NCI-H446 (cell line): ENCODE results near the gene TMEM205.
"Not testable (repeated sequence)": the region's sequence is repeated elsewhere in the genome, so short reads cannot be mapped to it uniquely, and the experiment has no call there.

ENCODE experiments used
- DNase-seq, 2 experiments: peaks; one replicate each; lab custom pipeline; 2025; lab: John Stamatoyannopoulos, UW

Gene TMEM205

DNA sequence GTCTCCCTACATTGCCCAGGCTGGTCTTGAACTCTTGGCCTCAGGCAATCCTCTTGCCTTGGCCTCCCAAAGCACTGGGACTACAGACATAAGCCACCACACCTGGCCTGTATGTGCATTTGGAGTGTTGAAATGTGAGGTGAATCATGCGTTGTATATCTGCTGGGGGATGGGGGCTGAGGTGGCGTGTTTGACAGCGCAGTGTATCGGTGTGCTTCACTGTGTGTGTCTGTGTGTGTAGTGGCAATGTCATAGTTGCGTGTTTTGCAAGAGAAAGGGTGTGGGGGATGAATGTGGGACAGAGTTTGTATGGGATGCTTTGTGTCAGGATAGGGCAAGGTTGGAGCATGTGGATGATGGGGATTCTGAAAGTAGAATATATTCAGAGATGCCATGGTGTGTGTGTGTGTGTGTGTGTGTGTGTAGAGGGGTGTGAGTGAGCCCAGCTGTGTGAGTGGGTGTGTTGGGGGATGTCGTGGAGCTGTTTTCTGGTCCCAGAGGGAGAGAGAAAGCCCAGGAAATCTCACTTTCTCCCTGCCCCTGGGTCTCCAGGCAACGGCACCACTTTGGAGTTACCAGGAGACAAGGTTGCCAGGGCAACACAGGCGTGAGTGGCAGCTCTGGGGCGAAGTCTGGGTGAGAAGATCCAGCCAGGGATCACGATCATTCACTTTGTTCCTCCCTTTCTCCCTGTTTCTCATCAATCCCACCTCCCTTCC lies 27.3 kb upstream of the TMEM205 start:
- DNase-seq: peak; percentile 64 to 73

GRCh38 chr19:11370744-11371143 lies 24.7 kb upstream of the TMEM205 start:
- DNase-seq: no peak

GRCh38 chr19:11367528-11367927 lies 21.5 kb upstream of the TMEM205 start:
- no peak for DNase-seq

DNA sequence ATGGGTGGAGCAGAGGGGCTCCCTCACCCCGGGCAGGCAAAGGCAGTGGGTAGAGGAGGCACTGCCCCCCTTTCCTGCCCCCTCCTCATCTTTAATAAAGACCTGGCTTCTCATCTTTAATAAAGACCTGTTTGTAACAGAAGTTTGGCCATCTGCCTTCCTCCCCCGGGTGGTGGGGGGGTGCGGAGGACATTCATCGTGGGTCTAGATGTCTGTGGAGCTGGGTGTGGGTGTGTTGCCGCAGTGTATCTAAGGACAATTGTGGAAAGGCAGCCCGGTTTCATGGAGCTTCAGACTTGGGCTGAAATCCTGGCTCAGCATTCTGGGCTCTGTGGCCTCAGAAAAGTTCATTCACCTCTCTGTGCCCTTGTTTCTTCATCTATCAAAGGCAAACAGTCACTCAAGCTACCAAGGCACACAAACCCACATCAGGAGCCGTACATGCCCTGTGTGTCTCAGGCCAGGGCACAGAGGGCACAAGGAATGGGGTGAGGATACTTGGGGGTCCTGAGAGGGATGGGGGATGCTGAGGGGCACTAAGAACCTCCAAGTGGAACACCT lies 19.6 kb upstream of the TMEM205 start:
- no peak for DNase-seq

DNA sequence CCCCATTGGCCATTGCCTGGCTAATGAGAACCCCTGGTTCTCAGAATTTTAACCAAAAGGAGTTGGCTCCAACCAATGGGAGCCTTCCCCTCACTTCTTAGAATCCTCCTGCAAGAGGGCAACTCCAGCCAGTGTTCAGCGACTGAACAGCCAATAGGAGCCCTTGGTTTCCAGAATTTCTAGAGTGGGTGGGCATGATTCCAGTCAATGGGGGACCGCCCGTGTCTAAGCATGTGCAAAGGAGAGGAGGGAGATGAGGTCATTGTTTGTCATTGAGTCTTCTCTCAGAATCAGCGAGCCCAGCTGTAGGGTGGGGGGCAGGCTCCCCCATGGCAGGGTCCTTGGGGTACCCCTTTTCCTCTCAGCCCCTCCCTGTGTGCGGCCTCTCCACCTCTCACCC lies 18.9 kb upstream of the TMEM205 start:
- DNase-seq: no peak

DNA sequence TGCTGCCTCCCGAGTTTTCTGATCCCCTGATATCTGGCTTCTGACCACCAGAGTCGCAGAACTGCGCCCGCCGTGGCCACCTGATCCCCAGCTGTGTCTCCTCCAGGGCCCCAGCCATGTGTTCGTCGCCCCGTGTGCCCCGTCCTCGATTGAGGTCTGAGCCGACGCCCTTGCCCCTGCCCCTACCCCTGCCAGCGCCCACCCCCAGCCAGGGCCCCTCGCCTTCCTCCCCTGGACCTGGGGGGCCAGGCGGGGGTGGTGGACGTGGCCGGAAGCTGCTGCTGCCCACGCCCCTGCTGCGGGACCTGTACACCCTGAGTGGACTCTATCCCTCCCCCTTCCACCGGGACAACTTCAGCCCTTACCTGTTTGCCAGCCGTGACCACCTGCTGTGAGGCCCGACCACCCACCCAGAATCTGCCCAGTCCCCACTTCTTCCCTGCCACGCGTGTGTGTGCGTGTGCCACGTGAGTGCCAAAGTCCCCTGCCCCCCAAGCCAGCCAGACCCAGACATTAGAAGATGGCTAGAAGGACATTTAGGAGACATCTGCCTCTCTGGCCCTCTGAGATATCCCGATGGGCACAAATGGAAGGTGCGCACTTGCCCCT lies 18.3 kb upstream of the TMEM205 start:
- no peak for DNase-seq

- DNase-seq: no peak
Observed at GRCh38 chr19:11363881-11364280, 17.8 kb upstream of the TMEM205 start.

DNA sequence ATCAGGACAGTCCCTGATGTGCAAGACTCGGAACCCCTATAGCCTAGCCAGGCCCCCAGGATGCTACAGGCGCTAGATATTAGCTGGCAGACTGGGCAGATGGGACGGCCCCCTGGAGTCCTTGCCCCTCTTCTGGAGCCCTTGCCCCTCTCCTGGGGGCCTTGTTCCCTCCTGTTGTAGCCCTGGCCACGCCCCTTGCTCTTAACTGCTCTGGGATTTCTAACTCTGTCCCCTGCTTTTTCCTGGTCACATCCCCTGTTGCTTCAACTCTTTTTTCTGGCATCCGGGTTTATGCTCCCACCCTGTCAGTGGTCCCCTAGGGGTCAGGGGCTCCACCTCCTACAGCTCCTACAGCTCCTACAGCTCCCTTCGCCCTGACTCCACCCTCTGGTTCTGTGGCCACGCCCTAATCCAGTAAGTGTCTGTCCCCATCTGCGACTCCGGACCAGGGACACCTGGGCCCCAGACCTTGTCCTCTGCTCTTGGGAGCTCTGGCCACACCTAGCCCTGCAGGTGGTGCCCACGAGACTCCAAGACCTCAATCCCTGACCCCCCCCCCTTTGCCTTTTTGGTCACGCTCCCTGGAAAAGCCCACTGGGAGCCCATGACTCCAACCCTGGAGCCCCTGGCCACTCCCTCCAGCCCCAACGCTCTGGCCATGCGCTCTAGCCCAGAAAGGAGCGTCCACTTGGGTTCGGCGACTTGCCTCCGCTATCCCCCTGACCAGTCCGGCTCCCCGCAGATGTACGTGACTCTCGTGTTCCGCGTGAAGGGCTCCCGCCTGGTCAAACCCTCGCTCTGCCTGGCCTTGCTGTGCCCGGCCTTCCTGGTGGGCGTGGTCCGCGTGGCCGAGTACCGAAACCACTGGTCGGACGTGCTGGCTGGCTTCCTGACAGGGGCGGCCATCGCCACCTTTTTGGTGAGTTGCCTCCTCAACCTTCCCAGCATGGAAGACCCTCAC lies 16.0 kb upstream of the TMEM205 start:
- DNase-seq: no peak

DNA sequence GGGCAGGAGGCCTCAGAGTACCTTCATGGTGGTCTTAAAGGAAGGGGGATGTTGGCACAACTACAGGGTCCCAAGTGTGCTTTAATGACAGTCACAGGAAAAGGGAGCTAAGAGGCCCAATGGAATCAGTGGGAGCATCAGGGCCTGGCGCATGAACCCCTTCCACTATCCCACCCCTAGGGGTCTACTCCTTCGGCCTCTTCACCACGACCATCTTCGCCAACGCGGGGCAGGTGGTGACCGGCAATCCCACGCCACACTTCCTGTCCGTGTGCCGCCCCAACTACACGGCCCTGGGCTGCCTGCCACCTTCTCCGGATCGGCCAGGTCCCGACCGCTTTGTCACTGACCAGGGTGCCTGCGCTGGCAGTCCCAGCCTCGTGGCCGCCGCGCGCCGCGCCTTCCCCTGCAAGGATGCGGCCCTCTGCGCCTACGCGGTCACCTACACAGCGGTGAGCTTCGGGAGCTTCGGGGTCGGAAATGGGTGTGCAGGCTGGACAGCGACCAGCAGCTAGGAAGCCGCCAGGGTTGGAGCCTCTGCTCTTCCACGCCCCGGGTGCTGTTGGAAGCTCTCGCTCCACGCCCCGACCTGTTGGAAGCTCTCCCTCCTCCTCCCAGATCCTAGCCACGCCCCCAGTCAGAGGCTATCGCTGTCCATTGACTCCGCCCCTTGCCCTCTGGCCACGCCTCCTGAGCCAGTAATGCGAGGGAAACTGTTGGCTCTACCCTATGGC lies 15.1 kb upstream of the TMEM205 start:
- no peak for DNase-seq

DNA sequence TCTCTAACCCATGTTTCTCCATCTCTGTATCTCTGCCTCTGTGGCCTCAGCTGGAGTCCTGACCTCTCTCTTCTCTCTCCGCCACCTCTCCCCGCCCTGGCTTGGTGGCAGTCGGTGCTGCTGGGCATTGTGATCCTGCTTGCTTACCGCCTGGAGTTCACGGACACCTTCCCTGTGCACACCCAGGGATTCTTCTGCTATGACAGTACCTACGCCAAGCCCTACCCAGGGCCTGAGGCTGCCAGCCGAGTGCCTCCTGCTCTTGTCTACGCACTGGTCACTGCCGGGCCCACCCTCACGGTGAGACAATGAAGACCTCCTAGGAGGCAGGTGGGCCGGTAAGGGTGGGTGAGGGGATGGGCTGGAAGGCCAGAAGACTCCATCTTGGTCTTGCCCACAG lies 13.4 kb upstream of the TMEM205 start:
- no peak for DNase-seq

DNA sequence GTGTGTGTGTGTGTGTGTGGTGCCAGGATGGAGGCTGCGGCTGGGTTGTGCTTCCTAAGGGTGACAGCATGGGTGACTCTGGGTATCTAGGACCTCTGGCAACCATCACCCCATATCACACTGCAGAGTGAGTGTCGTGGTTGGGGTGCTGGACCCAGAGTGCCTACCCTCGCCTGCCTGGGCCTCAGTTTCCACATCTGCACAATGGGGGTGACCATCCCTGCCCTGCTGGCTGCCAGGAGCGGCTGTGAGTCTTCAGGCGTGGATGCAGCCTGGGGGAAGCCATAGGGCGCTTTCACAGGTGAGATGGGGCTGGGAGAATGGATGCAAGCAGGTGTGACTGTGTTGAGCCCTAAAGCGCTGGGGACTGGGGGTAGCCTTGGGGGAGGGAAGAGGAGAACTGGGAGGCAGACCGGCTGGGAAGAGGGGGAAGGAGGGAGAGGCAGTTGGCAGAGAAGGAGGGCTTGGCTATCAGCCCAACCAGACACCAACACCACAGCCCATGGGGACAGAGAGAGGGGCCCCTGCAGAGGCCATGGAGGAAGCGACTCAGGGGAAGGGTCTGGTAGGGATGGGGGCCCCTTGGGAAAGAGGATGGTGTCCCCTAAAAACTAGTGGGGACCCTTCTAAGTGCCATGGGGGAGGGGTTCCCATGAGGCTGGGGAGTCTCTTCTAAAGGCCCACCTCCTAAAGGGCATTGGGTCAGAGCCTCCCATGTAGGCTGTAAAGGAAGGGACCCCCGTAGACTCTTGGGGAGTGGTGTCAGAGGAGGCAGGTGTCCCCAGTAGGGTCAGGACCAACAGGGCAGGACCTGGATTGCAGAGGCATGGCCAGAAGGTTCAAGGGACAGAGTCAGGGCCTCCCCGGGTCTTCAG lies 10.8 kb upstream of the TMEM205 start:
- no peak for DNase-seq

DNA sequence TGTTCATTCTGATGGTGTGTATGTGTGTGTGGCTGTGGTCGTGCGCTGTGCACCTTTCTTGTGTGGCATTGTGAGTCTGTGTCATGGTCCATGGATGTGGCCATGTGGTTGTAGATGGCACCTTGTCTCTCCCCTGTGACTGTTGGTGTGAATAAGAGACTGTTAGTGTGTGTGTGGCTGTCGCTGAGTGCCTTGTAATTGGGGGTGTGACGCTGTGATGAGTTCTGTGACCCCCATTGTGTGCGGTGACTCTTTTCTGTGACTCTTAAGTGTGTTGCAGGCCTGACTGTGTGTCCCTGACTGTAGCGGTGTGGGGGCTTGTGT lies 10.0 kb upstream of the TMEM205 start:
- DNase-seq: no peak

- DNase-seq: peak; percentile 89 to 98
Observed at GRCh38 chr19:11355160-11356073, 9.3 kb upstream of the TMEM205 start, which contains the start of gene PLPPR2. TSS of gene PLPPR2 (plus strand) at chr19:11355432. CDS start at chr19:11357674, 2,242 bp downstream.

DNA sequence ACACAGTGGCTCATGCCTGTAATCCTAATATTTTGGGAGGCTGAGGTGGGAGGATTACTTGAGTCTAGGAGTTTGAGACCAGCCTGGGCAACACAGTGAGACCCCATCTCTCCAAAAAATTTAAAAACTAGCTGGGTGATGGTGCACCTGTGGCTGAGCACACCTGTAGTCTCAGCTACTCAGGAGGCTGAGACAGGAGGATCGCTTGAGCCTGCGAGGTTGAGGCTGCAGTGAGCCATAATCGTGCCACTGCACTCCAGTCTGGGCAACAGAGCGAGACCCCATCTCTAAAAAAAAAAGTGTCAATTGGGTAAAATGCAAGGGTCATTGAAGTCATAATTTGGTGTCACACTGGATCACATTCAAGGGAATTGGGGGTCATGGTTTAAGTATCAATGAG lies 8.0 kb upstream of the TMEM205 start:
- DNase-seq: not testable (repeated sequence)

- no peak for DNase-seq
Observed at GRCh38 chr19:11349171-11349570, 3.1 kb upstream of the TMEM205 start.

DNA sequence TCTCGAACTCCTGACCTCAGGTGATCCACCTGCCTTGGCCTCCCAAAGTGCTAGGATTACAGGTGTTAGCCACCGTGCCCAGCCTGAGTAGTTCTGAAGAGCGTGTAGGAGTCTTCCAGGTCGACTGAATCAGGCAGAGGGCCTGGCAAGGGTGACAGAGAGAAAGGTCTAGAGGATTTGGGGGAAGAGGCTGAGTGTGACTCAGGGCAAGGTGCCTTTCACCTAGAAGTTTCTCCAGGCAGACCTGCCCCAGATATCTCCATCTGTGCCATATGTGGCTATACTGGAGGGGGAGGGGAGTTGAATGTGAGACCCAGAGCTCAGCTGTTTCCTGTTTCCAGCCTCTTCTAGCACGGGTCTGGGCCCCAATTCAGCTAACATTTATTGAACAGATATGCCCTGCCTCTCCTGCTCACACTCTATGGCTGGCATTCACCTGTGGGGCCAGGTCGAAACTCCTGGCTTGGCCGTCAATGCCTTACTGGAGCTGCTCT lies 1.5 kb upstream of the TMEM205 start:
- DNase-seq: no peak

DNA sequence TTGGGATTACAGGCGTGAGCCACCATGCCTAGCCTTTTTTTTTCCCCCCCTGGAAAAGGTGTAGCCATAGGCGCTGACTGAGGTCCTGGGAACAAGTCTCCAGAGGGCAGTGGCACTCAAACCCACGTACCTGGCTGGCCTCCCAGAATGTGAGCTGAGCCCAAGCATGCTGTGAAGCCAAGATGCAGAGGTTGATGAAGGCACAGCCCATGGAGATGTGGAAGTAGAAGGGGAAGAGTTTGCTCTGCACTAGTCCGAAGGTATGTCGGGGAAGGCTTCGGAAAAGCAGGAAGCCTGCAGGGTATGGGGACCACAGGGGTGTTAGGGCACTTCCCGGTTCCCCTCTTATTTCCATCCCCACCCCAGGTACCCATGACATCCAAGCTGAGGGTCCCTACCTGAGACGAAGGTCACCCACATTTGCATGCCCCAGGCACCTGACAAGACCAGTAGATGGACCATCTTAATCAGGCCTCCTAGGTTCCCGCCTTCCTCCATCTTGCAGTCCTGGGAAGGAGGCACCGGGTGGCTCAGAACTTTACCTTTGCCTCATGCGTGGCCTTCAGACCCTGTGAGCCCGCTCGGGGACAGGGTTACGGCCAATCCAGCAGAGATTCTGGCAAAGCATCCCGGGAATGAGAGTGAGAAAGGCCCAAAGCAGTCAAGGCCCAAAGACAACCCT lies 805 bp downstream of the TMEM205 start:
- no peak for DNase-seq

GRCh38 chr19:11342429-11342828 lies 3.6 kb downstream of the TMEM205 start:
- DNase-seq: no peak

DNA sequence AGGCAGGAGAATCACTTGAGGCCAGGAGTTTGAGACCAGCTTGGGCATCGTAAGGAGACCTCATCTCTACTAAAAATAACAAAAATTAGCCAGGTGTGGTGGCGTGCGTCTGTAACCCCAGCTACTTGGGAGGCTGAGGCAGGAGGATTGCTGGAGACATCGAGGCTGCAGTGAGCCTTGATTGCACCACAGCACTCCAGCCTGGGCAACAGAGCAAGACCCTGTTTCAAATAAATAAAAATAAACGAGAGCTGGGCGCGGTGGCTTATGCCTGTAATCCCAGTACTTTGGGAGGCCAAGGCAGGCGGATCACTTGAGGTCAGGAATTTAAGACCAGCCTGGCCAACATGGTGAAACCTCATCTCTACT lies 6.0 kb downstream of the TMEM205 start:
- not testable (repeated sequence) for DNase-seq
